ENCODE measurements around the gene CILP2. TPM values are rescaled to one million over a fixed set of nuclear protein-coding genes. Genes with fewer than 3 reads are reported as not detected.

The CILP2 gene
- total and polyA plus RNA-seq, 9 of the 15 experiments (the other 6 are each of a cell fraction or from before 2014, with no cell fraction given), result 0.04 to 0.35 (median 0.05) TPM; not detected in 2

DNA sequence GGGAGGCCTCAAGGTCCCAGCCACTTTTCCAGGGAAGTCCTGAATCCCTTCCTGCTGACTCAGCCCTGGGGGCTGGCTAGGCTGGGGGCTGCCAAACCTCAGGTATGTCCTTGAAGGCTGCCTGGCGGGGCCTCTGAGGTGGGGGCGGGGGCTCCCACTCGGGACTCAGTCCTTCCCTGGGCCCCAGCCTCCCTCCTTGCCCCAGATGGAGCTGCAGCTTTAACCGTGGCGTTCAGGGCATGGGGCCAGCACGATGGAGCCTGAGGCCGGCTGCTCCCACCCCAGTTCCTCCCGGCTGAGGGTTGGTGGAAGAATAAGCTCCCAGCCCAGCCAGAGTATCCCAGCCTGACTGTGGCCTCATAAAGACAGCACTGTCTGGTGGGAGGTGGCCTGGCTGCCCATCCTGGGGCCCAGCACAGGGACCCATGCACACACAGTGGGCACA, 12.4 kb downstream of the CILP2 start:
- POLR2A ChIA-PET, result interaction anchor here (1.2 to 1.9 kb wide), 2 partner anchors 20 to 69 kb away, joined by 3 to 7 read pairs; no protein-coding TSS in a partner anchor

More for the DNA sequence above, 12.4 kb downstream of the CILP2 start:
- peaks cover 5 to 48% of the 10 kb centered on the region in 2 experiments for H3K27me3 ChIP-seq (ENCODE audit: control insufficient read depth in 2 of 2, insufficient read depth in 2 of 2, low read length in 2 of 2)
- H4K20me1 ChIP-seq (replicated peaks; ENCODE audit: control insufficient read depth, insufficient read depth, low read length), result 0 out of 2 replicates have a peak, but pooled peaks cover 5% of the 10 kb centered on the region
- H3K4me2 ChIP-seq (ENCODE audit: insufficient read depth, low read length), result no peak overlapping the region
- H3K9me1 ChIP-seq (ENCODE audit: control insufficient read depth, insufficient read depth, low read length), result no peaks in the 10 kb centered on the region
- no peak overlapping the region for H3K4me3 ChIP-seq
- ATAC-seq, result no peak
- H3K9me3 ChIP-seq (replicated peaks; ENCODE audit: control insufficient read depth, insufficient read depth, low read depth, low read length), result no peaks in the 10 kb centered on the region
- in situ Hi-C loops (cut with MboI) (loop anchor here (10.0 kb wide), 1 partner anchor 404 kb away; no protein-coding TSS in a partner anchor), intact Hi-C loops (cut with micrococcal nuclease) (loop anchor here (5.0 kb wide), 1 partner anchor 92 kb away; the partner anchor contains the start of gene GMIP)
- no TSS peak for BruUV-seq (replicated peaks)
- TF ChIP-seq ZNF175 (CRISPR knock-in tag; IDR thresholded peaks at IDR 0.05; ENCODE audit: low read depth) (no peak), MXI1 (IDR thresholded peaks at IDR 0.05; ENCODE audit: low read depth, low read length) (no peak), PML (IDR thresholded peaks at IDR 0.05; ENCODE audit: low read length) (no peak), SRSF7 (optimal IDR thresholded peaks at IDR 0.05; ENCODE audit: low read depth, low read length) (no peak), ZFPM2 (CRISPR knock-in tag; IDR thresholded peaks at IDR 0.05) (no peak), LEF1 (IDR thresholded peaks at IDR 0.05) (no peak)
- TF ChIP-seq, protein P1, sequence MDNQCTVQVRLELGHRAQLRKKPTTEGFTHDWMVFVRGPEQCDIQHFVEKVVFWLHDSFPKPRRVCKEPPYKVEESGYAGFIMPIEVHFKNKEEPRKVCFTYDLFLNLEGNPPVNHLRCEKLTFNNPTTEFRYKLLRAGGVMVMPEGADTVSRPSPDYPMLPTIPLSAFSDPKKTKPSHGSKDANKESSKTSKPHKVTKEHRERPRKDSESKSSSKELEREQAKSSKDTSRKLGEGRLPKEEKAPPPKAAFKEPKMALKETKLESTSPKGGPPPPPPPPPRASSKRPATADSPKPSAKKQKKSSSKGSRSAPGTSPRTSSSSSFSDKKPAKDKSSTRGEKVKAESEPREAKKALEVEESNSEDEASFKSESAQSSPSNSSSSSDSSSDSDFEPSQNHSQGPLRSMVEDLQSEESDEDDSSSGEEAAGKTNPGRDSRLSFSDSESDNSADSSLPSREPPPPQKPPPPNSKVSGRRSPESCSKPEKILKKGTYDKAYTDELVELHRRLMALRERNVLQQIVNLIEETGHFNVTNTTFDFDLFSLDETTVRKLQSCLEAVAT (IDR thresholded peaks at IDR 0.05), result no peak
- TF ChIP-seq, protein P2, sequence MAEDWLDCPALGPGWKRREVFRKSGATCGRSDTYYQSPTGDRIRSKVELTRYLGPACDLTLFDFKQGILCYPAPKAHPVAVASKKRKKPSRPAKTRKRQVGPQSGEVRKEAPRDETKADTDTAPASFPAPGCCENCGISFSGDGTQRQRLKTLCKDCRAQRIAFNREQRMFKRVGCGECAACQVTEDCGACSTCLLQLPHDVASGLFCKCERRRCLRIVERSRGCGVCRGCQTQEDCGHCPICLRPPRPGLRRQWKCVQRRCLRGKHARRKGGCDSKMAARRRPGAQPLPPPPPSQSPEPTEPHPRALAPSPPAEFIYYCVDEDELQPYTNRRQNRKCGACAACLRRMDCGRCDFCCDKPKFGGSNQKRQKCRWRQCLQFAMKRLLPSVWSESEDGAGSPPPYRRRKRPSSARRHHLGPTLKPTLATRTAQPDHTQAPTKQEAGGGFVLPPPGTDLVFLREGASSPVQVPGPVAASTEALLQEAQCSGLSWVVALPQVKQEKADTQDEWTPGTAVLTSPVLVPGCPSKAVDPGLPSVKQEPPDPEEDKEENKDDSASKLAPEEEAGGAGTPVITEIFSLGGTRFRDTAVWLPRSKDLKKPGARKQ (CRISPR knock-in tag; IDR thresholded peaks at IDR 0.05), result no peak
- peaks cover 0 to 41% of the 10 kb centered on the region in 2 experiments; a peak in 2 of 5 replicates for H3K4me1 ChIP-seq (replicated peaks in 1 of 2; ENCODE audit: control insufficient read depth in 2 of 2, insufficient read depth in 2 of 2, low read length in 2 of 2)
- no peaks in the 10 kb centered on the region for H3K79me2 ChIP-seq (ENCODE audit: control insufficient read depth, insufficient read depth, low read length)
- no peak overlapping the region for H3K9ac ChIP-seq (ENCODE audit: insufficient read depth in 1 of 2, low read depth in 2 of 2, low read length in 2 of 2)
- no peak overlapping the region for H2AFZ ChIP-seq (ENCODE audit: low read depth, low read length)
- WGBS (ENCODE audit: insufficient coverage, low coverage, missing lambda C conversion rate), result 2% methylated on average over 4 of the region's 8 CpGs
- H3K36me3 ChIP-seq (ENCODE audit: control insufficient read depth, insufficient read depth, low read length), result no peaks in the 10 kb centered on the region
- CTCF ChIA-PET (ENCODE audit: low intra/inter-chr PET ratio), result no interaction called here
- no peak overlapping the region for H3K27ac ChIP-seq (ENCODE audit: extremely low read depth, low read depth, low read length)
- DNase-seq (ENCODE audit: extremely low read depth in 1 of 4, low spot score in 3 of 4), result no peak
- no peak for FAIRE-seq

Measured in K562 (cell line).